HepG2 (cell line): ENCODE results near the gene PARP6. TPM values are rescaled to one million over a fixed set of nuclear protein-coding genes. Genes with fewer than 3 reads are reported as not detected.

Source experiments
- ADNP ChIP-seq: sonication (generic); formaldehyde crosslinking; IDR thresholded peaks from 2 replicates; pipeline ENCODE4 v1.4.0; 2020; ENCODE audit warnings: missing genetic modification reagents
- FOSL2 ChIP-seq: sonication (generic); formaldehyde crosslinking; IDR thresholded peaks from 2 replicates; pipeline ENCODE4 v1.4.0; 2020; ENCODE audit warnings: missing genetic modification reagents
- HDAC1 ChIP-seq: sonication (generic); formaldehyde crosslinking; IDR thresholded peaks from 2 replicates; pipeline ENCODE4 v1.5.1; 2020; ENCODE audit warnings: mild to moderate bottlenecking, missing genetic modification reagents
- KAT2B ChIP-seq: fragments of 150-350 bp; IDR thresholded peaks from 2 replicates; pipeline ENCODE4 v1.6.1; 2014; ENCODE audit warnings: low read depth, low read length, borderline replicate concordance
- KDM6A ChIP-seq: IDR thresholded peaks from 2 replicates; pipeline ENCODE4 v1.6.1; 2016; ENCODE audit warnings: low read depth
- KLF12 ChIP-seq: sonication (generic); formaldehyde crosslinking; IDR thresholded peaks from 2 replicates; pipeline ENCODE4 v1.4.0; 2020; ENCODE audit warnings: missing genetic modification reagents, borderline replicate concordance
- MTA1 ChIP-seq: sonication (generic); formaldehyde crosslinking; IDR thresholded peaks from 2 replicates; pipeline ENCODE4 v1.4.0; 2020; ENCODE audit warnings: missing genetic modification reagents, mild to moderate bottlenecking, borderline replicate concordance
- NCOR1 ChIP-seq: fragments of 200-600 bp; sonication (generic); IDR thresholded peaks from 2 replicates; pipeline ENCODE4 v1.7.0; 2017; ENCODE audit warnings: antibody characterized with exemption, low read length, borderline replicate concordance
- NRL ChIP-seq: sonication (generic); formaldehyde crosslinking; IDR thresholded peaks from 2 replicates; pipeline ENCODE4 v1.5.0; 2020; ENCODE audit warnings: missing genetic modification reagents, mild to moderate bottlenecking, moderate library complexity, borderline replicate concordance
- PHF5A ChIP-seq: IDR thresholded peaks from one replicate; pipeline ENCODE4 v1.6.1; 2018; ENCODE audit warnings: low read depth, missing genetic modification reagents; ENCODE audit not compliant: unreplicated experiment
- POLR2G ChIP-seq: fragments of 200-400 bp; formaldehyde crosslinking; IDR thresholded peaks from 2 replicates; pipeline ENCODE4 v1.6.1; 2018; ENCODE audit warnings: mild to moderate bottlenecking, low read depth, low read length, moderate library complexity
- RFX5 ChIP-seq: IDR thresholded peaks from 2 replicates; pipeline ENCODE4 v1.6.1; 2011; ENCODE audit warnings: low read depth, low read length, improper control_type of control experiment
- ZBTB3 ChIP-seq: sonication (generic); formaldehyde crosslinking; IDR thresholded peaks from 2 replicates; pipeline ENCODE4 v1.4.0; 2020; ENCODE audit warnings: low read depth, mild to moderate bottlenecking, moderate library complexity, missing genetic modification reagents, borderline replicate concordance
- ZMYM3 ChIP-seq: sonication (generic); formaldehyde crosslinking; IDR thresholded peaks from 2 replicates; pipeline ENCODE4 v1.5.1; 2020; ENCODE audit warnings: mild to moderate bottlenecking, missing genetic modification reagents
- ZNF17 ChIP-seq: sonication (generic); formaldehyde crosslinking; IDR thresholded peaks from 2 replicates; pipeline ENCODE4 v1.5.0; 2020; ENCODE audit warnings: mild to moderate bottlenecking, missing genetic modification reagents
- ZNF572 ChIP-seq: sonication (generic); formaldehyde crosslinking; IDR thresholded peaks from 2 replicates; pipeline ENCODE4 v1.5.1; 2020; ENCODE audit warnings: mild to moderate bottlenecking, missing genetic modification reagents
- ZSCAN12 ChIP-seq: sonication (generic); formaldehyde crosslinking; IDR thresholded peaks from 2 replicates; pipeline ENCODE4 v1.9.0; 2021; ENCODE audit warnings: mild to moderate bottlenecking, missing genetic modification reagents
- polyA plus RNA-seq, 8 experiments: library from polyadenylated mRNA; depleted of rRNA in 3 of 8; stranded (reverse) in 7 of 8; unstranded in 1 of 8; fragments of >200 nt; fragmentation: Illumina TruSeq in 4 of 8; extraction: Trizol in 4 of 8; gene quantifications; 2 replicates each; pipeline versions ENCODE4 v1.2.1 to v1.2.3, GENCODE V29; 2011 to 2016; ENCODE audit warnings: low read depth in 4 of 8, missing spikeins in 1 of 8, mixed read lengths in 1 of 8; ENCODE audit not compliant: insufficient read depth in 1 of 8
- total RNA-seq, 5 experiments: library from RNA; depleted of rRNA; stranded (reverse); fragments of >200 nt; fragmentation: Illumina TruSeq; extraction: Trizol; gene quantifications; 2 replicates each; pipeline ENCODE4 v1.2.3, GENCODE V29; 2016; ENCODE audit warnings: low read depth in 1 of 5
- TF ChIP-seq, protein P1 (sequence below), 2 experiments: sonication (generic) in 1 of 2; formaldehyde crosslinking in 1 of 2; IDR thresholded peaks; 2 replicates each; pipeline versions ENCODE4 v1.6.1 to v1.9.0; 2014 to 2022; ENCODE audit warnings: antibody characterized with exemption in 1 of 2, borderline replicate concordance in 1 of 2, inconsistent platforms in 1 of 2, low read depth in 1 of 2, missing genetic modification reagents in 1 of 2
- TF ChIP-seq, protein P2 (sequence below): sonication (generic); formaldehyde crosslinking; IDR thresholded peaks from 2 replicates; pipeline ENCODE4 v1.5.0; 2020; ENCODE audit warnings: missing genetic modification reagents
- TF ChIP-seq, protein P3 (sequence below): sonication (generic); formaldehyde crosslinking; IDR thresholded peaks from 2 replicates; pipeline ENCODE4 v1.8.0; 2022; ENCODE audit warnings: missing genetic modification reagents, mild to moderate bottlenecking, moderate library complexity, borderline replicate concordance

Gene PARP6
- total and polyA plus RNA-seq, 2 of the 13 experiments (the other 11 are each of a cell fraction or from before 2014, with no cell fraction given), result 0.22 to 0.87 TPM

DNA sequence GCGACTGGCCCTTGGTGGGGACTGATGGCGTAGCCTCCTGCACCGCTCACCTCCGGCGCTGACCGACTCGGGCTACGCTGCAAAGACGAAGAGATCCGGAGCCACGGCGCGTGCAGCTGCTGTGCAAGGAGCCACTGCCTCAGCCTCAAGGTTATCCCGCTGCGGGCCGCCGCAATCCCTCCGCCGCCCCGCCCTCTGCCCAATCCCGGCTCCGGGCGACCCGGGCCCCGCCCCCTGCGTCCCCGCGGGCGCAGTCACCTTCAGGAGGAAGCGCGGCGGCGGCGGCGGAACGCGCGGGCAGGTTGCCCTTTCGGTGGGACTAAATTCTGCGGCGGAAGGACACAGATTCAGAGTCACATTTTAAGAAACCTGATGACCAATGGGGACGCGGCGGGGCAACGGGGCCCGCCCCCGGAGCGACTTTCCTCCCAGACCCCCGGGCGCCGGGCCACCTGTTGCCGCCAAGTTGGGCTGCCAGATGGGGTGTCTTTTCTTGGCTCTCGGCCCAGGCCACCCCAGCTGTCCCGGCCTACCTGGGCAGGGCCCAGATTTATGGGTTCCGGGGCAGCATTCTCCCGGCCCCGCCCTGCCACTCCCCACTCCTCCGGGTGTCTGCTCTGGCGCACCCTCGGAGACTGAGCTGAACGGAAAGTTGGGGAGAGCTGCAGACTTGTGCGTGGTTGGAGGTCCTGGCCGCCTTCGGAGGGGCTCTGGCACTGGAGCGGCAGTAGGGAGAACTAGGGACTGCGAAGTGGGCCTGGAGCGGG, 41.1 kb downstream of the PARP6 start, which contains the start of gene PKM (continued):
- TF ChIP-seq, protein P1, sequence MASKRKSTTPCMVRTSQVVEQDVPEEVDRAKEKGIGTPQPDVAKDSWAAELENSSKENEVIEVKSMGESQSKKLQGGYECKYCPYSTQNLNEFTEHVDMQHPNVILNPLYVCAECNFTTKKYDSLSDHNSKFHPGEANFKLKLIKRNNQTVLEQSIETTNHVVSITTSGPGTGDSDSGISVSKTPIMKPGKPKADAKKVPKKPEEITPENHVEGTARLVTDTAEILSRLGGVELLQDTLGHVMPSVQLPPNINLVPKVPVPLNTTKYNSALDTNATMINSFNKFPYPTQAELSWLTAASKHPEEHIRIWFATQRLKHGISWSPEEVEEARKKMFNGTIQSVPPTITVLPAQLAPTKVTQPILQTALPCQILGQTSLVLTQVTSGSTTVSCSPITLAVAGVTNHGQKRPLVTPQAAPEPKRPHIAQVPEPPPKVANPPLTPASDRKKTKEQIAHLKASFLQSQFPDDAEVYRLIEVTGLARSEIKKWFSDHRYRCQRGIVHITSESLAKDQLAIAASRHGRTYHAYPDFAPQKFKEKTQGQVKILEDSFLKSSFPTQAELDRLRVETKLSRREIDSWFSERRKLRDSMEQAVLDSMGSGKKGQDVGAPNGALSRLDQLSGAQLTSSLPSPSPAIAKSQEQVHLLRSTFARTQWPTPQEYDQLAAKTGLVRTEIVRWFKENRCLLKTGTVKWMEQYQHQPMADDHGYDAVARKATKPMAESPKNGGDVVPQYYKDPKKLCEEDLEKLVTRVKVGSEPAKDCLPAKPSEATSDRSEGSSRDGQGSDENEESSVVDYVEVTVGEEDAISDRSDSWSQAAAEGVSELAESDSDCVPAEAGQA (IDR thresholded peaks at IDR 0.05; ENCODE audit: low read depth), result peak; percentile 75
- TF ChIP-seq, protein P1 (CRISPR knock-in tag; IDR thresholded peaks at IDR 0.05; ENCODE audit: borderline replicate concordance), result no peak
- TF ChIP-seq KLF12 (CRISPR knock-in tag) (no peak), ZSCAN12 (CRISPR knock-in tag) (peak; percentile 60; the same call in 1 of the 2 replicates), POLR2G (peak; percentile 98), RFX5 (peak; percentile 59), ZNF572 (CRISPR knock-in tag) (peak; percentile 60; the same call in 1 of the 2 replicates), ADNP (CRISPR knock-in tag) (no peak), ZBTB3 (CRISPR knock-in tag) (peak; percentile 93), ZMYM3 (CRISPR knock-in tag) (no peak), MTA1 (peak; percentile 63; the same call in 1 of the 2 replicates), NCOR1 (peak; percentile 74; the same call in 1 of the 2 replicates), NRL (CRISPR knock-in tag) (peak; percentile 57; the same call in 1 of the 2 replicates), KAT2B (no peak), KDM6A (no peak), ZNF17 (CRISPR knock-in tag) (no peak), PHF5A (CRISPR knock-in tag) (peak; percentile 69), HDAC1 (peak; percentile 86), FOSL2 (CRISPR knock-in tag) (peak; percentile 61)
- TF ChIP-seq, protein P2, sequence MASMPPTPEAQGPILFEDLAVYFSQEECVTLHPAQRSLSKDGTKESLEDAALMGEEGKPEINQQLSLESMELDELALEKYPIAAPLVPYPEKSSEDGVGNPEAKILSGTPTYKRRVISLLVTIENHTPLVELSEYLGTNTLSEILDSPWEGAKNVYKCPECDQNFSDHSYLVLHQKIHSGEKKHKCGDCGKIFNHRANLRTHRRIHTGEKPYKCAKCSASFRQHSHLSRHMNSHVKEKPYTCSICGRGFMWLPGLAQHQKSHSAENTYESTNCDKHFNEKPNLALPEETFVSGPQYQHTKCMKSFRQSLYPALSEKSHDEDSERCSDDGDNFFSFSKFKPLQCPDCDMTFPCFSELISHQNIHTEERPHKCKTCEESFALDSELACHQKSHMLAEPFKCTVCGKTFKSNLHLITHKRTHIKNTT (CRISPR knock-in tag), result peak; percentile 50; the same call in 1 of the 2 replicates
- TF ChIP-seq, protein P3, sequence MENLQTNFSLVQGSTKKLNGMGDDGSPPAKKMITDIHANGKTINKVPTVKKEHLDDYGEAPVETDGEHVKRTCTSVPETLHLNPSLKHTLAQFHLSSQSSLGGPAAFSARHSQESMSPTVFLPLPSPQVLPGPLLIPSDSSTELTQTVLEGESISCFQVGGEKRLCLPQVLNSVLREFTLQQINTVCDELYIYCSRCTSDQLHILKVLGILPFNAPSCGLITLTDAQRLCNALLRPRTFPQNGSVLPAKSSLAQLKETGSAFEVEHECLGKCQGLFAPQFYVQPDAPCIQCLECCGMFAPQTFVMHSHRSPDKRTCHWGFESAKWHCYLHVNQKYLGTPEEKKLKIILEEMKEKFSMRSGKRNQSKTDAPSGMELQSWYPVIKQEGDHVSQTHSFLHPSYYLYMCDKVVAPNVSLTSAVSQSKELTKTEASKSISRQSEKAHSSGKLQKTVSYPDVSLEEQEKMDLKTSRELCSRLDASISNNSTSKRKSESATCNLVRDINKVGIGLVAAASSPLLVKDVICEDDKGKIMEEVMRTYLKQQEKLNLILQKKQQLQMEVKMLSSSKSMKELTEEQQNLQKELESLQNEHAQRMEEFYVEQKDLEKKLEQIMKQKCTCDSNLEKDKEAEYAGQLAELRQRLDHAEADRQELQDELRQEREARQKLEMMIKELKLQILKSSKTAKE (CRISPR knock-in tag), result peak; percentile 32; the same call in 1 of the 2 replicates
